ENCODE results near the gene MBTPS1. TPM values are rescaled to one million over a fixed set of nuclear protein-coding genes. Genes with fewer than 3 reads are reported as not detected.

The MBTPS1 gene
- total and polyA plus RNA-seq, 2 donors (not counting 1 experiment from before 2014, with no cell fraction given) = 80.3 to 109 TPM

GRCh38 chr16:84015399-84015798 is 101.3 kb downstream of the MBTPS1 start:
- no peaks in the 10 kb centered on the region for H3K36me3 ChIP-seq (ENCODE audit: control insufficient read depth, insufficient read depth, low read length)
- H3K79me2 ChIP-seq (ENCODE audit: control insufficient read depth, insufficient read depth, low read length) = no peaks in the 10 kb centered on the region
- no peaks in the 10 kb centered on the region for H4K20me1 ChIP-seq (ENCODE audit: control insufficient read depth, extremely low read depth, insufficient read depth, low read length)
- no peak for TF ChIP-seq EZH2 (IDR thresholded peaks at IDR 0.05; ENCODE audit: low read length, missing control alignments)
- TF ChIP-seq CTCF (conservative IDR thresholded peaks at IDR 0.05 in 1 of 2, IDR thresholded peaks at IDR 0.05 in 1 of 2; ENCODE audit: low read depth in 1 of 2, low read length in 2 of 2) = no peak
- H2AFZ ChIP-seq (ENCODE audit: low read length) = no peak overlapping the region
- no peaks in the 10 kb centered on the region for H3K9me3 ChIP-seq (ENCODE audit: control insufficient read depth, insufficient read depth, low read depth, low read length)
- H3K4me3 ChIP-seq (replicated peaks in 1 of 4; ENCODE audit: control extremely low read depth in 1 of 4, insufficient read depth in 1 of 4, low read depth in 3 of 4, low read length in 4 of 4) = no peak overlapping the region
- no peak for DNase-seq (ENCODE audit: low read depth in 2 of 2)
- no peak overlapping the region for H3K27ac ChIP-seq (ENCODE audit: insufficient read depth, low read length)
- H3K4me2 ChIP-seq (ENCODE audit: extremely low read depth, insufficient read depth, low read length) = no peak overlapping the region
- H3K9ac ChIP-seq (ENCODE audit: insufficient read depth, low read length) = no peak overlapping the region
- H3K27me3 ChIP-seq (ENCODE audit: control insufficient read depth, insufficient read depth, low read length) = no peaks in the 10 kb centered on the region
- no peaks in the 10 kb centered on the region for H3K4me1 ChIP-seq (ENCODE audit: control insufficient read depth, extremely low read depth, insufficient read depth, low read length)

- H3K4me1 ChIP-seq (ENCODE audit: control insufficient read depth, extremely low read depth, insufficient read depth, low read length) = no peaks in the 10 kb centered on the region
- no peak for TF ChIP-seq CTCF (conservative IDR thresholded peaks at IDR 0.05 in 1 of 2, IDR thresholded peaks at IDR 0.05 in 1 of 2; ENCODE audit: low read depth in 1 of 2, low read length in 2 of 2)
- TF ChIP-seq EZH2 (IDR thresholded peaks at IDR 0.05; ENCODE audit: low read length, missing control alignments) = no peak
Measured at GRCh38 chr16:84014570-84015327, 102.0 kb downstream of the MBTPS1 start.

GRCh38 chr16:84013787-84014569 is 102.8 kb downstream of the MBTPS1 start:
- Histone ChIP-seq H3K4me2 (ENCODE audit: extremely low read depth, insufficient read depth, low read length) (no peak overlapping the region), H2AFZ (ENCODE audit: low read length) (no peak overlapping the region), H3K9me3 (ENCODE audit: control insufficient read depth, insufficient read depth, low read depth, low read length) (no peaks in the 10 kb centered on the region), H4K20me1 (ENCODE audit: control insufficient read depth, extremely low read depth, insufficient read depth, low read length) (no peaks in the 10 kb centered on the region), H3K4me3 (replicated peaks in 1 of 4; ENCODE audit: control extremely low read depth in 1 of 4, insufficient read depth in 1 of 4, low read depth in 3 of 4, low read length in 4 of 4) (no peak overlapping the region), H3K9ac (ENCODE audit: insufficient read depth, low read length) (no peak overlapping the region), H3K27ac (ENCODE audit: insufficient read depth, low read length) (no peak overlapping the region), H3K79me2 (ENCODE audit: control insufficient read depth, insufficient read depth, low read length) (no peaks in the 10 kb centered on the region), H3K4me1 (ENCODE audit: control insufficient read depth, extremely low read depth, insufficient read depth, low read length) (no peaks in the 10 kb centered on the region), H3K36me3 (ENCODE audit: control insufficient read depth, insufficient read depth, low read length) (no peaks in the 10 kb centered on the region), H3K27me3 (ENCODE audit: control insufficient read depth, insufficient read depth, low read length) (no peaks in the 10 kb centered on the region)
- DNase-seq (ENCODE audit: low read depth in 2 of 2) = peak; percentile 18 to 33
- TF ChIP-seq EZH2 (IDR thresholded peaks at IDR 0.05; ENCODE audit: low read length, missing control alignments) (no peak), CTCF (conservative IDR thresholded peaks at IDR 0.05 in 1 of 2, IDR thresholded peaks at IDR 0.05 in 1 of 2; ENCODE audit: low read depth in 1 of 2, low read length in 2 of 2) (no peak)

More at GRCh38 chr16:84014570-84015327, 102.0 kb downstream of the MBTPS1 start:
- Histone ChIP-seq H3K4me3 (replicated peaks in 1 of 4; ENCODE audit: control extremely low read depth in 1 of 4, insufficient read depth in 1 of 4, low read depth in 3 of 4, low read length in 4 of 4) (no peak overlapping the region), H3K79me2 (ENCODE audit: control insufficient read depth, insufficient read depth, low read length) (no peaks in the 10 kb centered on the region), H3K4me2 (ENCODE audit: extremely low read depth, insufficient read depth, low read length) (no peak overlapping the region), H3K9me3 (ENCODE audit: control insufficient read depth, insufficient read depth, low read depth, low read length) (no peaks in the 10 kb centered on the region), H3K27ac (ENCODE audit: insufficient read depth, low read length) (no peak overlapping the region), H3K9ac (ENCODE audit: insufficient read depth, low read length) (no peak overlapping the region), H3K36me3 (ENCODE audit: control insufficient read depth, insufficient read depth, low read length) (no peaks in the 10 kb centered on the region), H4K20me1 (ENCODE audit: control insufficient read depth, extremely low read depth, insufficient read depth, low read length) (no peaks in the 10 kb centered on the region), H3K27me3 (ENCODE audit: control insufficient read depth, insufficient read depth, low read length) (no peaks in the 10 kb centered on the region), H2AFZ (ENCODE audit: low read length) (no peak overlapping the region)
- no peak for DNase-seq (ENCODE audit: low read depth in 2 of 2)

Data from fibroblast of lung (primary cell).